Measurements from ENCODE around the gene FAM43A.

GRCh38 chr3:194725346-194725745, 39.7 kb downstream of the FAM43A start:
- TF ChIP-seq POLR2AphosphoS5 (IDR thresholded peaks at IDR 0.05) (no peak), POLR2A (IDR thresholded peaks at IDR 0.05; ENCODE audit: low read depth) (no peak)
